B cell (primary cell): ENCODE measurements around the gene B4GALT3. TPM values are rescaled to one million over a fixed set of nuclear protein-coding genes. Genes with fewer than 3 reads are reported as not detected.

Source experiments
- ATAC-seq: fragments of 200-7000 bp; cut with Tn5 transposase; one replicate; pipeline ENCODE4 v1.10.0; 2021; ENCODE audit warnings: low read depth, mild to moderate bottlenecking, moderate number of reproducible peaks, moderate library complexity
- CTCF ChIA-PET: fragments of 350-600 bp; sonication (Branson Sonifier 250); formaldehyde crosslinking; loops from one replicate; lab custom pipeline; 2021; ENCODE audit warnings: antibody characterized with exemption, inconsistent platforms; lab: Charles Lee
- POLR2A ChIA-PET: fragments of 350-600 bp; sonication (Branson Sonifier 250); formaldehyde crosslinking; loops from one replicate; lab custom pipeline; 2021; ENCODE audit warnings: antibody characterized with exemption; lab: Charles Lee
- DNase-seq: peaks from one replicate; pipeline ENCODE4 v3.0.0; 2013
- H2AFZ ChIP-seq: 2 replicates; pipeline ENCODE4 v1.6.1; 2012; ENCODE audit warnings: mild to moderate bottlenecking, low read depth, low read length; ENCODE audit not compliant: insufficient read depth, poor library complexity, severe bottlenecking
- H3K27ac ChIP-seq, 2 donors: 1 replicate in 1 of 2; 2 replicates in 1 of 2; pipeline ENCODE4 v1.5.1; 2012 to 2013; ENCODE audit warnings: low read length in 2 of 2, mild to moderate bottlenecking in 2 of 2, moderate library complexity in 1 of 2
- H3K27me3 ChIP-seq, 4 experiments: fragments of 200-600 bp in 1 of 4; sonication (generic) in 1 of 4; replicated peaks in 1 of 4; 1 replicate in 2 of 4; 2 replicates in 2 of 4; pipeline versions ENCODE4 v1.6.1 to v1.7.0; 2013 to 2016; ENCODE audit warnings: low read length in 3 of 4, mild to moderate bottlenecking in 2 of 4, mixed read lengths in 1 of 4, moderate library complexity in 1 of 4; ENCODE audit not compliant: insufficient read depth in 4 of 4, control insufficient read depth in 3 of 4; ENCODE audit errors: control extremely low read depth in 1 of 4
- H3K36me3 ChIP-seq, 2 experiments: replicated peaks in 1 of 2; 1 replicate in 1 of 2; 2 replicates in 1 of 2; pipeline versions ENCODE4 v1.6.1 to v1.7.1; 2013; ENCODE audit warnings: low read length in 1 of 2; ENCODE audit not compliant: insufficient read depth in 2 of 2, control insufficient read depth in 1 of 2; ENCODE audit errors: control extremely low read depth in 1 of 2, extremely low read depth in 1 of 2
- H3K4me1 ChIP-seq, 2 donors: fragments of 200-600 bp in 1 of 2; sonication (generic) in 1 of 2; 1 replicate in 1 of 2; 2 replicates in 1 of 2; pipeline versions ENCODE4 v1.5.1 to v1.6.1; 2013 to 2017; ENCODE audit warnings: low read length in 2 of 2; ENCODE audit not compliant: control insufficient read depth in 2 of 2, insufficient read depth in 2 of 2
- H3K4me2 ChIP-seq: replicated peaks from 2 replicates; pipeline ENCODE3; 2012; ENCODE audit warnings: mild to moderate bottlenecking, low read depth, low read length; ENCODE audit not compliant: poor library complexity, severe bottlenecking
- H3K4me3 ChIP-seq, 5 experiments: fragments of 200-600 bp in 1 of 5; sonication (generic) in 1 of 5; 1 replicate in 3 of 5; 2 replicates in 2 of 5; pipeline versions ENCODE4 v1.5.1 to v1.7.0; 2011 to 2016; ENCODE audit warnings: low read length in 4 of 5, mild to moderate bottlenecking in 4 of 5, low read depth in 2 of 5, control low read depth in 1 of 5, moderate library complexity in 1 of 5; ENCODE audit not compliant: insufficient read depth in 1 of 5; ENCODE audit errors: control extremely low read depth in 1 of 5, extremely low read depth in 1 of 5
- H3K79me2 ChIP-seq: fragments of 200-600 bp; sonication (generic); one replicate; pipeline ENCODE4 v1.6.0; 2016; ENCODE audit warnings: low read length; ENCODE audit not compliant: control insufficient read depth, insufficient read depth
- H3K9ac ChIP-seq: fragments of 200-600 bp; sonication (generic); 2 replicates; pipeline ENCODE4 v1.6.1; 2017; ENCODE audit warnings: mild to moderate bottlenecking, low read length, moderate library complexity
- H3K9me3 ChIP-seq, 3 donors: one replicate each; pipeline versions ENCODE4 v1.6.1 to v1.7.1; 2013; ENCODE audit warnings: low read length in 2 of 3; ENCODE audit not compliant: control insufficient read depth in 2 of 3, insufficient read depth in 1 of 3; ENCODE audit errors: control extremely low read depth in 1 of 3
- H4K20me1 ChIP-seq: 2 replicates; pipeline ENCODE4 v1.6.0; 2012; ENCODE audit warnings: mild to moderate bottlenecking, low read length; ENCODE audit not compliant: insufficient read depth, control insufficient read depth, poor library complexity, severe bottlenecking
- H3K27ac Mint-ChIP-seq: one replicate; pipeline ENCODE4 v1.8.0; 2021; ENCODE audit warnings: mixed read lengths
- H3K27me3 Mint-ChIP-seq: one replicate; pipeline ENCODE4 v1.8.0; 2021; ENCODE audit warnings: mixed read lengths
- H3K4me1 Mint-ChIP-seq: one replicate; pipeline ENCODE4 v1.8.0; 2021; ENCODE audit warnings: mixed read lengths
- H3K4me3 Mint-ChIP-seq: one replicate; pipeline ENCODE4 v1.8.0; 2021; ENCODE audit warnings: mixed read lengths
- H3K9me3 Mint-ChIP-seq: one replicate; pipeline ENCODE4 v1.8.0; 2022; ENCODE audit warnings: mixed read lengths; ENCODE audit not compliant: insufficient read depth
- CTCF ChIP-seq: fragments of 200-600 bp; IDR thresholded peaks from one replicate; pipeline ENCODE4 v1.8.0; 2022; ENCODE audit warnings: antibody characterized with exemption, mild to moderate bottlenecking
- EZH2 ChIP-seq: IDR thresholded peaks from 2 replicates; pipeline ENCODE4 v1.6.1; 2012; ENCODE audit warnings: borderline replicate concordance, low read depth, mild to moderate bottlenecking, moderate library complexity, low read length; ENCODE audit not compliant: insufficient read depth, poor library complexity, severe bottlenecking
- WGBS: methylation state at CpG from one replicate; pipeline ENCODE4 v1.1.5; 2013; ENCODE audit warnings: missing lambda C conversion rate; ENCODE audit not compliant: insufficient coverage; 5-methylcytosine and 5-hydroxymethylcytosine counted together
- intact Hi-C: fragments of 100-400 bp; cut with micrococcal nuclease; formaldehyde crosslinking; loops from one replicate; pipeline ENCODE4 v1.10.0; 2022
- polyA plus RNA-seq: library from polyadenylated mRNA; depleted of rRNA; stranded (reverse); fragments of >200 nt; gene quantifications from 2 replicates; pipeline ENCODE4 v1.2.3, GENCODE V29; 2012
- total RNA-seq, 2 donors: library from RNA; stranded (reverse); fragments of 120-200 nt in 1 of 2; gene quantifications; 1 replicate in 1 of 2; 2 replicates in 1 of 2; pipeline versions ENCODE4 v1.2.3 to v1.2.4, GENCODE V29; 2013 to 2022

B4GALT3 gene
- total and polyA plus RNA-seq, 2 donors (not counting 1 experiment from before 2014, with no cell fraction given) = 37.6 to 59.6 TPM

DNA sequence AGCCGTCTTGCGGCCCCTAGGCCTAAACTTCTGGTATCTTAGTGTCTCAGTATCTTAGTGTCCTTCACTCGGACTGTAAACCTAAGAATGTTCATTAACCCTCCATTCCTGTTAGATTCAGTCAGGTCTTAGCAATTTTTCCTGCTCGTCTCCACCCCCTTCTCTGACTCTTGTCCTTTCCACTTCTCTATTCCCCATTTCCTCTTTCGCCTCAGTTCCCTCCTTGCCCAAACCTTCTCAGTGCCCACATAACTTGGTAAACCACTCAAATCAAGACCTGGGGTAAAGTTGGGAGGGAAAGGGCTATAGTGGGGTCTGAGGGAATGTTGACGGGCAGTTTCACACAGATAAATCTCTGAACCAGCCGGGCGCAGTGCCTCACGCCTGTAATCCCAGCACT, 37.1 kb upstream of the B4GALT3 start:
- H3K79me2 ChIP-seq = no peaks in the 10 kb centered on the region
- ChIA-PET CTCF (interaction anchor here (3.4 kb wide), 1 partner anchor 12 kb away, joined by 19 read pairs; the partner anchor contains the start of gene TOMM40L), POLR2A (interaction anchor here (0.7 kb wide), 2 partner anchors 10 to 512 kb away, joined by 5 to 7 read pairs; no protein-coding TSS in a partner anchor)
- H3K9me3 ChIP-seq = no peaks in the 10 kb centered on the region
- TF ChIP-seq CTCF = no peak
- no peak for TF ChIP-seq EZH2
- no peaks in the 10 kb centered on the region for H3K9me3 Mint-ChIP-seq
- peaks cover 4% of the 10 kb centered on the region for H4K20me1 ChIP-seq
- peaks cover 0 to 12% (median 5%) of the 10 kb centered on the region in 4 experiments for H3K27me3 ChIP-seq
- H3K4me2 ChIP-seq = no peak overlapping the region
- 96% methylated on average over 4 of the region's 9 CpGs for WGBS
- peaks cover 8 to 52% of the 10 kb centered on the region in 2 experiments for H3K36me3 ChIP-seq
- peaks cover 27% of the 10 kb centered on the region for H3K4me1 Mint-ChIP-seq
- no peak overlapping the region for H3K4me3 ChIP-seq
- DNase-seq (no peak), ATAC-seq (no peak)
- H3K27ac Mint-ChIP-seq = no peak overlapping the region
- no peak overlapping the region for H2AFZ ChIP-seq
- intact Hi-C loops = no loop called here
- H3K4me1 ChIP-seq = peaks cover 15 to 26% of the 10 kb centered on the region in 2 donors
- H3K9ac ChIP-seq = no peak overlapping the region
- no peak overlapping the region for H3K4me3 Mint-ChIP-seq
- H3K27me3 Mint-ChIP-seq = peaks cover 12% of the 10 kb centered on the region
- no peak overlapping the region for H3K27ac ChIP-seq

DNA sequence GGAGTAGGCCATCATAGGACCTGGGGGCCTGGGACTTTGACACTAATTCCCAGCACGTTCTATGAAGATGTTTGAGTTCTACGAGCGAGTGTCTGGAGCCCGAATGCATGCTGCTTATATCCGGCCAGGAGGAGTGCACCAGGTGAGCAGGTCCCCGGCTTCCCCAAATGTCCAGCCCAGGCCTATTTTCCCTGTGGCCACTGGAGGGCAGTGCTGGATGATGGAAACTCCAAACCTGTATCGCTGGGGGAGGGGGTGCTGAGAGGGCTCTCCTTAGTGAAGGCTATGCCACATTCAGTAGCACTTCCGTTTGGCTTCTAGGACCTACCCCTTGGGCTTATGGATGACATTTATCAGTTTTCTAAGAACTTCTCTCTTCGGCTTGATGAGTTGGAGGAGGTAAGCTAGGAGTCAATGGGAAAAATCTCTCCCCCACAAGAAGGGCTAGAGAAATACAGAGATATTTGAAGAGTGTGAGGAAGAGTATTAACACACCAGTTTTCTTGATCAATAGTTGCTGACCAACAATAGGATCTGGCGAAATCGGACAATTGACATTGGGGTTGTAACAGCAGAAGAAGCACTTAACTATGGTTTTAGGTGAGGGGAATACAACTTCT, 32.6 kb upstream of the B4GALT3 start:
- H3K4me3 Mint-ChIP-seq = no peak overlapping the region
- DNase-seq = peak; percentile 81
- H3K9me3 Mint-ChIP-seq = no peaks in the 10 kb centered on the region
- H3K9me3 ChIP-seq = no peaks in the 10 kb centered on the region
- ATAC-seq = peak; percentile 99
- no peak overlapping the region for H2AFZ ChIP-seq
- H3K4me1 Mint-ChIP-seq = peaks cover 3% of the 10 kb centered on the region
- peaks cover under 1% of the 10 kb centered on the region in 2 donors for H3K4me1 ChIP-seq
- CTCF ChIA-PET = interaction anchor here (0.6 to 3.2 kb wide), 12 partner anchors 10 to 180 kb away, joined by 3 to 33 read pairs (median 6); partner anchors contain the start of genes APOA2, PPOX and TOMM40L
- peaks cover 8 to 82% of the 10 kb centered on the region in 2 experiments for H3K36me3 ChIP-seq
- no peak overlapping the region for H3K27ac ChIP-seq
- 61% methylated on average over 10 of the region's 11 CpGs for WGBS
- H3K27me3 ChIP-seq = peaks cover 0 to under 1% (median under 1%) of the 10 kb centered on the region in 4 experiments
- H3K4me2 ChIP-seq = no peak overlapping the region
- H3K27me3 Mint-ChIP-seq = peaks cover 4% of the 10 kb centered on the region
- no peak overlapping the region for H3K27ac Mint-ChIP-seq
- intact Hi-C loops = loop anchor here (1.0 kb wide), 1 partner anchor 172 kb away; no protein-coding TSS in a partner anchor
- no peak overlapping the region for H3K9ac ChIP-seq
- H3K4me3 ChIP-seq = no peak overlapping the region
- H4K20me1 ChIP-seq = peaks cover 23% of the 10 kb centered on the region
- POLR2A ChIA-PET = interaction anchor here (0.6 kb wide), 1 partner anchor 171 kb away, joined by 4 read pairs; no protein-coding TSS in a partner anchor
- H3K79me2 ChIP-seq = peaks cover 13% of the 10 kb centered on the region
- no peak for TF ChIP-seq EZH2
- TF ChIP-seq CTCF = peak; percentile 74
